Stomach (tissue), 9 donors: ENCODE results near the gene ENKD1. TPM values are rescaled to one million over a fixed set of nuclear protein-coding genes. Genes with fewer than 3 reads are reported as not detected.

Experiments
- DNase-seq, 2 donors: peaks; one replicate each; pipeline versions ENCODE4 v3.0.0 to v3.0.0-alpha.2; 2013 to 2019
- H3K27ac ChIP-seq, 5 donors: fragments of 200-600 bp in 4 of 5; sonication (generic) in 4 of 5; one replicate each; pipeline ENCODE4 v1.5.1; 2013 to 2019; ENCODE audit warnings: mild to moderate bottlenecking in 1 of 5, moderate library complexity in 1 of 5
- H3K27me3 ChIP-seq, 3 donors: fragments of 200-600 bp; sonication (generic); one replicate each; pipeline ENCODE4 v1.5.1; 2017 to 2019; ENCODE audit warnings: mixed run types in 1 of 3
- H3K36me3 ChIP-seq, 4 donors: fragments of 200-600 bp; sonication (generic); 1 replicate in 3 of 4; 2 replicates in 1 of 4; pipeline ENCODE4 v1.5.1; 2016 to 2019
- H3K4me1 ChIP-seq, 4 donors: fragments of 200-600 bp; sonication (generic); one replicate each; pipeline ENCODE4 v1.5.1; 2016 to 2019
- H3K4me3 ChIP-seq, 4 donors: fragments of 200-600 bp; sonication (generic) in 3 of 4; one replicate each; pipeline ENCODE4 v1.5.1; 2016 to 2019; ENCODE audit warnings: mild to moderate bottlenecking in 1 of 4
- H3K9me3 ChIP-seq, 4 donors: fragments of 200-600 bp; sonication (generic); one replicate each; pipeline ENCODE4 v1.5.1; 2016 to 2019
- CTCF ChIP-seq, 7 experiments: fragments of 450-650 bp in 4 of 7; fragments of 200-600 bp in 3 of 7; sonication (generic) in 3 of 7; IDR thresholded peaks; one replicate each; pipeline ENCODE4 v1.5.1; 2016 to 2019; ENCODE audit warnings: antibody characterized with exemption in 7 of 7, control low read depth in 2 of 7, mild to moderate bottlenecking in 1 of 7
- EP300 ChIP-seq: sonication (generic); formaldehyde crosslinking; IDR thresholded peaks from one replicate; pipeline ENCODE4 v1.6.1; 2017; ENCODE audit warnings: antibody characterized with exemption
- POLR2A ChIP-seq, 4 donors: fragments of 450-650 bp; IDR thresholded peaks; one replicate each; pipeline ENCODE4 v1.6.1; 2016; ENCODE audit warnings: antibody characterized with exemption in 4 of 4, control low read depth in 2 of 4, mild to moderate bottlenecking in 1 of 4, moderate library complexity in 1 of 4
- POLR2AphosphoS5 ChIP-seq, 3 donors: sonication (generic); formaldehyde crosslinking; IDR thresholded peaks; one replicate each; pipeline ENCODE4 v1.6.1; 2016; ENCODE audit warnings: antibody characterized with exemption in 3 of 3
- WGBS, 5 donors: extraction: QIAGEN DNeasy Blood & Tissue Kit in 3 of 5; methylation state at CpG; one replicate each; pipeline versions ENCODE4 v1.1.5 to v1.1.7; 2013 to 2018; 5-methylcytosine and 5-hydroxymethylcytosine counted together
- intact Hi-C: fragments of 100-400 bp; cut with DNase I; formaldehyde crosslinking; loops from one replicate; pipeline ENCODE4 v1.15.1; 2023; ENCODE audit warnings: low total_unique reads
- polyA plus RNA-seq, 3 donors: library from polyadenylated mRNA; stranded (reverse); fragments of 200-250 nt; gene quantifications; one replicate each; pipeline ENCODE4 v1.2.3, GENCODE V29; 2013
- total RNA-seq, 5 donors: library from RNA; depleted of rRNA; stranded (reverse); fragments of >200 nt; gene quantifications; one replicate each; pipeline versions ENCODE4 v1.1.0 to v1.2.3, GENCODE V29; 2014 to 2016
- donor health status: healthy with polysubstance abuse.
- donor health status: Bipolar disorder and iron deficiency.
- donor health status: healthy.

The ENKD1 gene
- total and polyA plus RNA-seq, 8 donors, result 5.8 to 113 (median 20.1) TPM

- Histone ChIP-seq H3K27me3 (no peaks in the 10 kb centered on the region), H3K4me3 (no peak overlapping the region), H3K9me3 (no peaks in the 10 kb centered on the region), H3K4me1 (peaks cover 21 to 31% (median 25%) of the 10 kb centered on the region in 4 donors), H3K36me3 (peaks cover 4 to 42% (median 21%) of the 10 kb centered on the region in 4 donors), H3K27ac (no peak overlapping the region)
- TF ChIP-seq EP300 (no peak), POLR2A (IDR thresholded peaks at IDR 0.05) (no peak), POLR2AphosphoS5 (IDR thresholded peaks at IDR 0.05) (no peak), CTCF (IDR thresholded peaks at IDR 0.05) (no peak)
- intact Hi-C loops, result no loop called here
- DNase-seq, result no peak
- 89 to 100% (median 92%) methylated on average over 1 of the region's 1 CpG for WGBS, 5 donors
Observed at GRCh38 chr16:67677712-67678111, 11.2 kb upstream of the ENKD1 start.

- intact Hi-C loops, result no loop called here
- H3K27me3 ChIP-seq, result no peaks in the 10 kb centered on the region
- peaks cover 21 to 38% (median 30%) of the 10 kb centered on the region in 4 donors for H3K4me1 ChIP-seq
- no peaks in the 10 kb centered on the region for H3K9me3 ChIP-seq
- H3K4me3 ChIP-seq, result no peak overlapping the region
- no peak for DNase-seq
- WGBS, 5 donors, result 66 to 78% (median 70%) methylated on average over 8 of the region's 8 CpGs
- peaks cover 4 to 34% (median 16%) of the 10 kb centered on the region in 4 donors for H3K36me3 ChIP-seq
- TF ChIP-seq CTCF (IDR thresholded peaks at IDR 0.05) (no peak), POLR2AphosphoS5 (IDR thresholded peaks at IDR 0.05) (no peak), EP300 (no peak), POLR2A (IDR thresholded peaks at IDR 0.05) (no peak)
- peak overlapping the region in 1 of 5 donors; percentile 23 for H3K27ac ChIP-seq
Observed at GRCh38 chr16:67676939-67677338, 10.4 kb upstream of the ENKD1 start.

- Histone ChIP-seq H3K27ac (peak overlapping the region in 1 of 5 donors; percentile 23), H3K36me3 (peaks cover 4 to 32% (median 16%) of the 10 kb centered on the region in 4 donors), H3K4me1 (peaks cover 21 to 38% (median 30%) of the 10 kb centered on the region in 4 donors), H3K9me3 (no peaks in the 10 kb centered on the region), H3K27me3 (no peaks in the 10 kb centered on the region), H3K4me3 (no peak overlapping the region)
- DNase-seq, result no peak
- no peak for TF ChIP-seq EP300
- TF ChIP-seq POLR2AphosphoS5 (IDR thresholded peaks at IDR 0.05), result no peak
- no peak for TF ChIP-seq POLR2A (IDR thresholded peaks at IDR 0.05)
- no peak for TF ChIP-seq CTCF (IDR thresholded peaks at IDR 0.05)
- 45 to 60% (median 54%) methylated on average over 4 of the region's 4 CpGs for WGBS, 5 donors
- intact Hi-C loops, result no loop called here
Observed at GRCh38 chr16:67676516-67676915, 10.0 kb upstream of the ENKD1 start.

- no peak for TF ChIP-seq POLR2A (IDR thresholded peaks at IDR 0.05)
- no peak for TF ChIP-seq EP300
- no peak for TF ChIP-seq CTCF (IDR thresholded peaks at IDR 0.05)
- no peak for TF ChIP-seq POLR2AphosphoS5 (IDR thresholded peaks at IDR 0.05)
- Histone ChIP-seq H3K4me3 (no peak overlapping the region), H3K4me1 (peaks cover 21 to 38% (median 30%) of the 10 kb centered on the region in 4 donors), H3K36me3 (peaks cover 4 to 27% (median 14%) of the 10 kb centered on the region in 4 donors), H3K27me3 (no peaks in the 10 kb centered on the region), H3K27ac (peak overlapping the region in 1 of 5 donors; percentile 23), H3K9me3 (no peaks in the 10 kb centered on the region)
- intact Hi-C loops, result no loop called here
- WGBS, 5 donors, result 96 to 100% (median 98%) methylated on average over 7 of the region's 7 CpGs
- DNase-seq, result no peak
Observed at GRCh38 chr16:67675999-67676398, 9.4 kb upstream of the ENKD1 start.
